ENCODE results near the gene SETD2. TPM values are rescaled to one million over a fixed set of nuclear protein-coding genes. Genes with fewer than 3 reads are reported as not detected.

The SETD2 gene
- total and polyA plus RNA-seq, 2 experiments from 2014 or later: 16.7 to 45.2 TPM

DNA sequence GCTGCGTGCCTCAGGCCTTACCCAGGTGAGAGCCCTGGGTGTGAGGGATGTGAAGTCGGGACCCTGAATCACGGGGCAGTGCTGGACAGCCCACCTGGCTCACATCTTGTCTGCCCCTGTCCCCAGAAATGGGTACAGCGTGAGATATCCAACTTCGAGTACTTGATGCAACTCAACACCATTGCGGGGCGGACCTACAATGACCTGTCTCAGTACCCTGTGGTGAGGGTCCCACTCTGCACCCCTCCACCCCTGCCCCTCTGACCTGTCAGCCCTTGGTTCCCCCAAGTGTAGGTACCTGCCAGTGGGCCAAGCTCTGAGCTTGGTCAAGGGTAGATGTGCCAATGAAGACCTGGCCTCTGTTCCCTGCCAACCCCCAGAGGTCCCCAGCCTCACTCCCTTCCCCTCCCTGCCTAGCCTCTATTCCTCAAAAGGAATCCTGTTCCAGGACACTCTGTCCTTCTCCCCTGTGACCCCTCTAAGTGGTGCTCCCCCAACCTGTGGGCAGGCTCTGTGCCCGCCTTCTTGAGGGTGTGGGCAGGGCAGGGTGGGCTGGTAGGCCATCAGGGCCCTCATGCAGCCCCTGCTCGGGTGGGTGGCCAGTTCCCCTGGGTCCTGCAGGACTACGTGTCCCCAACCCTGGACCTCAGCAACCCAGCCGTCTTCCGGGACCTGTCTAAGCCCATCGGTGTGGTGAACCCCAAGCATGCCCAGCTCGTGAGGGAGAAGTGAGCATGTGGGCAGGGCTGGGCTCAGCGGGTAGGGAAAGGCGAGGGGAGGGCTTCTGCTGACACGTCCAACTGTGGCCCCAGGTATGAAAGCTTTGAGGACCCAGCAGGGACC, 159.3 kb downstream of the SETD2 start:
- H3K27ac ChIP-seq (ENCODE audit: low read depth): no peak overlapping the region
- no peaks in the 10 kb centered on the region; the same call in 1 of the 2 replicates for H3K36me3 ChIP-seq (ENCODE audit: insufficient read depth)
- no peak overlapping the region for H2AFZ ChIP-seq
- Mint-ChIP-seq H3K4me3 (no peak overlapping the region), H3K36me3 (ENCODE audit: low read depth) (peaks cover 28% of the 10 kb centered on the region), H3K4me1 (peaks cover 4% of the 10 kb centered on the region; the same call in 1 of the 3 replicates), H3K9me3 (no peaks in the 10 kb centered on the region), H3K27ac (no peak overlapping the region), H3K27me3 (ENCODE audit: insufficient read depth, low read depth, poor library complexity) (peaks cover 10% of the 10 kb centered on the region)
- no peaks in the 10 kb centered on the region for H3K4me1 ChIP-seq (ENCODE audit: insufficient read depth)
- TF ChIP-seq, protein P1, sequence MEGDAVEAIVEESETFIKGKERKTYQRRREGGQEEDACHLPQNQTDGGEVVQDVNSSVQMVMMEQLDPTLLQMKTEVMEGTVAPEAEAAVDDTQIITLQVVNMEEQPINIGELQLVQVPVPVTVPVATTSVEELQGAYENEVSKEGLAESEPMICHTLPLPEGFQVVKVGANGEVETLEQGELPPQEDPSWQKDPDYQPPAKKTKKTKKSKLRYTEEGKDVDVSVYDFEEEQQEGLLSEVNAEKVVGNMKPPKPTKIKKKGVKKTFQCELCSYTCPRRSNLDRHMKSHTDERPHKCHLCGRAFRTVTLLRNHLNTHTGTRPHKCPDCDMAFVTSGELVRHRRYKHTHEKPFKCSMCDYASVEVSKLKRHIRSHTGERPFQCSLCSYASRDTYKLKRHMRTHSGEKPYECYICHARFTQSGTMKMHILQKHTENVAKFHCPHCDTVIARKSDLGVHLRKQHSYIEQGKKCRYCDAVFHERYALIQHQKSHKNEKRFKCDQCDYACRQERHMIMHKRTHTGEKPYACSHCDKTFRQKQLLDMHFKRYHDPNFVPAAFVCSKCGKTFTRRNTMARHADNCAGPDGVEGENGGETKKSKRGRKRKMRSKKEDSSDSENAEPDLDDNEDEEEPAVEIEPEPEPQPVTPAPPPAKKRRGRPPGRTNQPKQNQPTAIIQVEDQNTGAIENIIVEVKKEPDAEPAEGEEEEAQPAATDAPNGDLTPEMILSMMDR (conservative IDR thresholded peaks at IDR 0.05; ENCODE audit: low read depth in 2 of 2): no peak
- TF ChIP-seq EZH2phosphoT487 (IDR thresholded peaks at IDR 0.05; ENCODE audit: unreplicated experiment) (no peak), STAT1 (IDR thresholded peaks at IDR 0.05; ENCODE audit: unreplicated experiment) (no peak), POLR2AphosphoS5 (IDR thresholded peaks at IDR 0.05; ENCODE audit: low read depth) (no peak), NANOG (IDR thresholded peaks at IDR 0.05; ENCODE audit: borderline replicate concordance) (no peak), JUNB (IDR thresholded peaks at IDR 0.05; ENCODE audit: unreplicated experiment) (no peak), EZH2 (IDR thresholded peaks at IDR 0.05; ENCODE audit: low read depth, unreplicated experiment) (no peak), ZNF114 (CRISPR knock-in tag; IDR thresholded peaks at IDR 0.05) (no peak), CREB1 (CRISPR knock-in tag; IDR thresholded peaks at IDR 0.05; ENCODE audit: low read depth) (no peak), ZNF331 (CRISPR knock-in tag; IDR thresholded peaks at IDR 0.05; ENCODE audit: low read depth) (no peak)
- TF ChIP-seq, protein P2, sequence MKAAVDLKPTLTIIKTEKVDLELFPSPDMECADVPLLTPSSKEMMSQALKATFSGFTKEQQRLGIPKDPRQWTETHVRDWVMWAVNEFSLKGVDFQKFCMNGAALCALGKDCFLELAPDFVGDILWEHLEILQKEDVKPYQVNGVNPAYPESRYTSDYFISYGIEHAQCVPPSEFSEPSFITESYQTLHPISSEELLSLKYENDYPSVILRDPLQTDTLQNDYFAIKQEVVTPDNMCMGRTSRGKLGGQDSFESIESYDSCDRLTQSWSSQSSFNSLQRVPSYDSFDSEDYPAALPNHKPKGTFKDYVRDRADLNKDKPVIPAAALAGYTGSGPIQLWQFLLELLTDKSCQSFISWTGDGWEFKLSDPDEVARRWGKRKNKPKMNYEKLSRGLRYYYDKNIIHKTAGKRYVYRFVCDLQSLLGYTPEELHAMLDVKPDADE (IDR thresholded peaks at IDR 0.05): no peak
- TF ChIP-seq, protein P3, sequence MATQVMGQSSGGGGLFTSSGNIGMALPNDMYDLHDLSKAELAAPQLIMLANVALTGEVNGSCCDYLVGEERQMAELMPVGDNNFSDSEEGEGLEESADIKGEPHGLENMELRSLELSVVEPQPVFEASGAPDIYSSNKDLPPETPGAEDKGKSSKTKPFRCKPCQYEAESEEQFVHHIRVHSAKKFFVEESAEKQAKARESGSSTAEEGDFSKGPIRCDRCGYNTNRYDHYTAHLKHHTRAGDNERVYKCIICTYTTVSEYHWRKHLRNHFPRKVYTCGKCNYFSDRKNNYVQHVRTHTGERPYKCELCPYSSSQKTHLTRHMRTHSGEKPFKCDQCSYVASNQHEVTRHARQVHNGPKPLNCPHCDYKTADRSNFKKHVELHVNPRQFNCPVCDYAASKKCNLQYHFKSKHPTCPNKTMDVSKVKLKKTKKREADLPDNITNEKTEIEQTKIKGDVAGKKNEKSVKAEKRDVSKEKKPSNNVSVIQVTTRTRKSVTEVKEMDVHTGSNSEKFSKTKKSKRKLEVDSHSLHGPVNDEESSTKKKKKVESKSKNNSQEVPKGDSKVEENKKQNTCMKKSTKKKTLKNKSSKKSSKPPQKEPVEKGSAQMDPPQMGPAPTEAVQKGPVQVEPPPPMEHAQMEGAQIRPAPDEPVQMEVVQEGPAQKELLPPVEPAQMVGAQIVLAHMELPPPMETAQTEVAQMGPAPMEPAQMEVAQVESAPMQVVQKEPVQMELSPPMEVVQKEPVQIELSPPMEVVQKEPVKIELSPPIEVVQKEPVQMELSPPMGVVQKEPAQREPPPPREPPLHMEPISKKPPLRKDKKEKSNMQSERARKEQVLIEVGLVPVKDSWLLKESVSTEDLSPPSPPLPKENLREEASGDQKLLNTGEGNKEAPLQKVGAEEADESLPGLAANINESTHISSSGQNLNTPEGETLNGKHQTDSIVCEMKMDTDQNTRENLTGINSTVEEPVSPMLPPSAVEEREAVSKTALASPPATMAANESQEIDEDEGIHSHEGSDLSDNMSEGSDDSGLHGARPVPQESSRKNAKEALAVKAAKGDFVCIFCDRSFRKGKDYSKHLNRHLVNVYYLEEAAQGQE (IDR thresholded peaks at IDR 0.05; ENCODE audit: unreplicated experiment): no peak
- TF ChIP-seq, protein P4, sequence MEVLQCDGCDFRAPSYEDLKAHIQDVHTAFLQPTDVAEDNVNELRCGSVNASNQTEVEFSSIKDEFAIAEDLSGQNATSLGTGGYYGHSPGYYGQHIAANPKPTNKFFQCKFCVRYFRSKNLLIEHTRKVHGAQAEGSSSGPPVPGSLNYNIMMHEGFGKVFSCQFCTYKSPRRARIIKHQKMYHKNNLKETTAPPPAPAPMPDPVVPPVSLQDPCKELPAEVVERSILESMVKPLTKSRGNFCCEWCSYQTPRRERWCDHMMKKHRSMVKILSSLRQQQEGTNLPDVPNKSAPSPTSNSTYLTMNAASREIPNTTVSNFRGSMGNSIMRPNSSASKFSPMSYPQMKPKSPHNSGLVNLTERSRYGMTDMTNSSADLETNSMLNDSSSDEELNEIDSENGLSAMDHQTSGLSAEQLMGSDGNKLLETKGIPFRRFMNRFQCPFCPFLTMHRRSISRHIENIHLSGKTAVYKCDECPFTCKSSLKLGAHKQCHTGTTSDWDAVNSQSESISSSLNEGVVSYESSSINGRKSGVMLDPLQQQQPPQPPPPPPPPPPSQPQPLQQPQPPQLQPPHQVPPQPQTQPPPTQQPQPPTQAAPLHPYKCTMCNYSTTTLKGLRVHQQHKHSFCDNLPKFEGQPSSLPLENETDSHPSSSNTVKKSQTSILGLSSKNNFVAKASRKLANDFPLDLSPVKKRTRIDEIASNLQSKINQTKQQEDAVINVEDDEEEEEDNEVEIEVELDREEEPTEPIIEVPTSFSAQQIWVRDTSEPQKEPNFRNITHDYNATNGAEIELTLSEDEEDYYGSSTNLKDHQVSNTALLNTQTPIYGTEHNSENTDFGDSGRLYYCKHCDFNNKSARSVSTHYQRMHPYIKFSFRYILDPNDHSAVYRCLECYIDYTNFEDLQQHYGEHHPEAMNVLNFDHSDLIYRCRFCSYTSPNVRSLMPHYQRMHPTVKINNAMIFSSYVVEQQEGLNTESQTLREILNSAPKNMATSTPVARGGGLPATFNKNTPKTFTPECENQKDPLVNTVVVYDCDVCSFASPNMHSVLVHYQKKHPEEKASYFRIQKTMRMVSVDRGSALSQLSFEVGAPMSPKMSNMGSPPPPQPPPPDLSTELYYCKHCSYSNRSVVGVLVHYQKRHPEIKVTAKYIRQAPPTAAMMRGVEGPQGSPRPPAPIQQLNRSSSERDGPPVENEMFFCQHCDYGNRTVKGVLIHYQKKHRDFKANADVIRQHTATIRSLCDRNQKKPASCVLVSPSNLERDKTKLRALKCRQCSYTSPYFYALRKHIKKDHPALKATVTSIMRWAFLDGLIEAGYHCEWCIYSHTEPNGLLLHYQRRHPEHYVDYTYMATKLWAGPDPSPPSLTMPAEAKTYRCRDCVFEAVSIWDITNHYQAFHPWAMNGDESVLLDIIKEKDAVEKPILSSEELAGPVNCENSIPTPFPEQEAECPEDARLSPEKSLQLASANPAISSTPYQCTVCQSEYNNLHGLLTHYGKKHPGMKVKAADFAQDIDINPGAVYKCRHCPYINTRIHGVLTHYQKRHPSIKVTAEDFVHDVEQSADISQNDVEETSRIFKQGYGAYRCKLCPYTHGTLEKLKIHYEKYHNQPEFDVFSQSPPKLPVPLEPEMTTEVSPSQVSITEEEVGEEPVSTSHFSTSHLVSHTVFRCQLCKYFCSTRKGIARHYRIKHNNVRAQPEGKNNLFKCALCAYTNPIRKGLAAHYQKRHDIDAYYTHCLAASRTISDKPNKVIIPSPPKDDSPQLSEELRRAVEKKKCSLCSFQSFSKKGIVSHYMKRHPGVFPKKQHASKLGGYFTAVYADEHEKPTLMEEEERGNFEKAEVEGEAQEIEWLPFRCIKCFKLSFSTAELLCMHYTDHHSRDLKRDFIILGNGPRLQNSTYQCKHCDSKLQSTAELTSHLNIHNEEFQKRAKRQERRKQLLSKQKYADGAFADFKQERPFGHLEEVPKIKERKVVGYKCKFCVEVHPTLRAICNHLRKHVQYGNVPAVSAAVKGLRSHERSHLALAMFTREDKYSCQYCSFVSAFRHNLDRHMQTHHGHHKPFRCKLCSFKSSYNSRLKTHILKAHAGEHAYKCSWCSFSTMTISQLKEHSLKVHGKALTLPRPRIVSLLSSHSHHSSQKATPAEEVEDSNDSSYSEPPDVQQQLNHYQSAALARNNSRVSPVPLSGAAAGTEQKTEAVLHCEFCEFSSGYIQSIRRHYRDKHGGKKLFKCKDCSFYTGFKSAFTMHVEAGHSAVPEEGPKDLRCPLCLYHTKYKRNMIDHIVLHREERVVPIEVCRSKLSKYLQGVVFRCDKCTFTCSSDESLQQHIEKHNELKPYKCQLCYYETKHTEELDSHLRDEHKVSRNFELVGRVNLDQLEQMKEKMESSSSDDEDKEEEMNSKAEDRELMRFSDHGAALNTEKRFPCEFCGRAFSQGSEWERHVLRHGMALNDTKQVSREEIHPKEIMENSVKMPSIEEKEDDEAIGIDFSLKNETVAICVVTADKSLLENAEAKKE (CRISPR knock-in tag; IDR thresholded peaks at IDR 0.05): no peak
- ATAC-seq (no peak), DNase-seq (ENCODE audit: low spot score) (no peak)
- H3K4me2 ChIP-seq: no peak overlapping the region
- H3K4me3 ChIP-seq: no peak overlapping the region
- H3K9me2 ChIP-seq (ENCODE audit: insufficient read depth): no peaks in the 10 kb centered on the region
- no peaks in the 10 kb centered on the region for H4K20me1 ChIP-seq (replicated peaks; ENCODE audit: insufficient read depth)
- peaks cover 5% of the 10 kb centered on the region; the same call in 1 of the 2 replicates for H3F3A ChIP-seq (replicated peaks; ENCODE audit: low read depth)
- H3K79me2 ChIP-seq (replicated peaks; ENCODE audit: insufficient read depth): no peaks in the 10 kb centered on the region
- H3K27me3 ChIP-seq (ENCODE audit: insufficient read depth): no peaks in the 10 kb centered on the region

Measured in GM23338 (cell line).